Uterus (tissue), 2 donors: ENCODE data around the gene SURF4.

Experiments used
- POLR2A ChIP-seq, 2 donors: fragments of 450-650 bp; IDR thresholded peaks; one replicate each; pipeline ENCODE4 v1.6.1; 2016; ENCODE audit warnings: antibody characterized with exemption in 2 of 2, mild to moderate bottlenecking in 1 of 2, moderate library complexity in 1 of 2
- TF ChIP-seq, protein P1 (sequence below), 4 experiments: fragments of 200-600 bp in 2 of 4; fragments of 450-650 bp in 2 of 4; sonication (generic) in 2 of 4; IDR thresholded peaks; one replicate each; pipeline ENCODE4 v1.5.1; 2016 to 2019; ENCODE audit warnings: antibody characterized with exemption in 4 of 4, mild to moderate bottlenecking in 2 of 4, moderate library complexity in 1 of 4

DNA sequence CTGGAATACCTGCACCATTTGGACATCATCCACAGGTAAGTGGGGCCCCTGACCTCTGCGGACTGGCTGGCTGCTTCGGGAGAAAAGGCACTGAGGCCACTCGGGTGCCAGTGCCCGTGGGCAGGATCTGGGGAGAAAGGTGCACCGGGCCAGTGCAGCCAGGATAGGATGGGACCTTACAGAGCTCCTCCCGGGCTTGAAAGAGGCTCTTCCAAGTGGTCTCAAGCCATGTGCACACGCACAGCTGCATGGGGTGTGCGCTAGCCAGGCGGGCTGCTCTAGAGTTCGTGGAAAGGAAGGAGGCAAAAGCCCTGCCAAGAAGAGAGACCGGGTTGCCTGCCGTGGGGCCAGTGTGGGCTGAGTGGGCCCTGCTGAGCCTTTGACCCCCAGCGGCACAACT lies 13.7 kb upstream of the SURF4 start:
- TF ChIP-seq, protein P1, sequence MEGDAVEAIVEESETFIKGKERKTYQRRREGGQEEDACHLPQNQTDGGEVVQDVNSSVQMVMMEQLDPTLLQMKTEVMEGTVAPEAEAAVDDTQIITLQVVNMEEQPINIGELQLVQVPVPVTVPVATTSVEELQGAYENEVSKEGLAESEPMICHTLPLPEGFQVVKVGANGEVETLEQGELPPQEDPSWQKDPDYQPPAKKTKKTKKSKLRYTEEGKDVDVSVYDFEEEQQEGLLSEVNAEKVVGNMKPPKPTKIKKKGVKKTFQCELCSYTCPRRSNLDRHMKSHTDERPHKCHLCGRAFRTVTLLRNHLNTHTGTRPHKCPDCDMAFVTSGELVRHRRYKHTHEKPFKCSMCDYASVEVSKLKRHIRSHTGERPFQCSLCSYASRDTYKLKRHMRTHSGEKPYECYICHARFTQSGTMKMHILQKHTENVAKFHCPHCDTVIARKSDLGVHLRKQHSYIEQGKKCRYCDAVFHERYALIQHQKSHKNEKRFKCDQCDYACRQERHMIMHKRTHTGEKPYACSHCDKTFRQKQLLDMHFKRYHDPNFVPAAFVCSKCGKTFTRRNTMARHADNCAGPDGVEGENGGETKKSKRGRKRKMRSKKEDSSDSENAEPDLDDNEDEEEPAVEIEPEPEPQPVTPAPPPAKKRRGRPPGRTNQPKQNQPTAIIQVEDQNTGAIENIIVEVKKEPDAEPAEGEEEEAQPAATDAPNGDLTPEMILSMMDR (IDR thresholded peaks at IDR 0.05) = no peak
- TF ChIP-seq POLR2A (IDR thresholded peaks at IDR 0.05) = no peak
